Non-pigmented ciliary epithelial cell (primary cell): ENCODE measurements around the gene DHX34.
"Not testable (repeated sequence)": the region's sequence is repeated elsewhere in the genome, so short reads cannot be mapped to it uniquely, and the experiment has no call there.

ENCODE experiments used
- DNase-seq: peaks from one replicate; pipeline ENCODE4 v3.0.0-alpha.2; 2010; ENCODE audit warnings: low read depth

Gene DHX34

DNA sequence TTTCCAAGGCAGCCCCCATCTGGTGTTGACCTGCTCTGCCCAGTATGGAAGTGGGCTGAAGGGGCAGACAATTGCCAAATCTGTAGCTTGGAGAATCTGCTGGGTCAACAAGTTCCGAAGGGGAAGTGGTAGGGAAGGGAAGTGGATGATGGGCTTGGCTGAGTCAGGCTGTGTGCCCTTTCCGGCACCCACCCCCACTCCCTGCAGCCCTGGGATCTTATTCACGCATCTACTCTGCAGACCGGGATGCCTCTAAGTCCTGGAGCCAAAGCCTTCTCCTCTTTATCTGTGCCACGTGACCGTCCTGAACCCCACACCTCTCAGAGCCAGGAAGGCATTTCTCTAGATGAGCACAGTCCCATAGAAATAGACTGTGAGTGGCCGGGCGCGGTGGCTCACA is 24.6 kb upstream of the DHX34 start:
- DNase-seq: no peak

DNA sequence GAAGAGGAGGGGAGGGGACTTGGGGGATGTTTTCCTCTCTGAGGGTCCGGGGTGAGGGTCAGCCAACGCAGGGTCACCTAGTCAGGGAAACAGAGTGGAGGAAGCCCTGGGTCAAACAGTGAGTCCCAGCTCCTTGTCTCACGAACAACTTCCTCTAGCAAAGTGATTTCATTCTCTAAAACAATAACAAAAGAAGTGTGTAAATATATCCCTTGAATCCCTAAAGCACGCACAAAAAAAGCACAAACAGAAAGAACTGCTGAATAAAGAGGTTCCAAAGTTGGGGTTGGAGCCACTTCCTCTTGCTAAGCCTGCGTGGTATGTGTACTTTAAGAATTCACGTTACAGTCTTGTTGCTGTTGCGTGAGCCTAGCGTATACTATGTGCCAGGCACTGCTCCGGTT is 18.6 kb upstream of the DHX34 start:
- DNase-seq: no peak

DNA sequence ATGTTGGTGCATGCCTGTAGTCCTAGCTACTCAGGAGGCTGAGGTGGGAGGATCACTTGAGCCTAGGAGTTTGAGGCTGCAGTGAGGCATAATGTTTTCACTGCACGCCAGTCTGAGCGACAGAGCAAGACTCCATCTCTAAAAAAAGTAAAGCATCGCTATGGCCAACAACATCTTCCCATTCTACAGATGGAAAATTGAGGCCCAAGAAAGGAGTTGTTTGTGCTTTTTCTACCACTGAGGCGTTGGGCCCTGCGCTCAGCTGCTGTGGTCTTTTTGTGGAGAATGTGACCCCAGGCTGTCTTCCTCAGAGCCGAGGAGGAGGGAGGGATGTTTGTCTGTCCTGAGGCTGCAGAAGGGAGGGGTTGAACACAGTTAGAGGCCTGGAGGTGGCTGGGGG is 17.6 kb upstream of the DHX34 start:
- DNase-seq: no peak

DNA sequence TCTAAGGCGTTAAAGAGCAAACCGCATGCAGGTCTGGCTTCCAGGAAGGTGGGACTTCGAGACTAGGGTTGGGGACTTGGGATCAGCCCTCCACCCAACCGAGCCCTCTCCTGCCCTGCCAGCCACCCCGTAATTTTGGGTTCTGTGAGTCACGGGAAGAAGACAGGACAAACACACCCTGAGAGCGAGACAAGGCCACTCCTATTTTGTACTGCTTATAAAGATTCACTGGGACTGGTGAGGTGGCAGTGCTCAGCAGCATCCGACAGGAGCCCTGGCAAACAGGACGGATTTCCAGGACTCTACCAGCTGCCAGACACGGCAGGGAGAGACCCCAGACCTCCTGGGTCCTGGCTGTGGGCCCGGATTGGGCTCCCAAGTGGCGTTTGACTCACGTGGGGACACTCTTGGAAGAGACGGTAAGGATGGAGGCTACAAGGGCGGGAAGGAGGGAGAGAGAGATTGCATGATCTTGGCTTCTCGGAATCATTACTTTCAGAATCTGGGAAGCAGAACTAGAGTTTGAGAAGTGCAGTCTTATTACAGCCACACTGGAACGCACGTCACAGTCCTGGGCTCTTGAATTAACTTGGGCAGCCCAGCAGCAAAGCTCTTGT is 17.1 kb upstream of the DHX34 start, which contains the start of gene C5AR2:
TSS of gene C5AR2 (plus strand) at position 245 of the 617 bp plus-strand sequence. CDS start 8,625 bp downstream, outside the sequence.
- no peak for DNase-seq

DNA sequence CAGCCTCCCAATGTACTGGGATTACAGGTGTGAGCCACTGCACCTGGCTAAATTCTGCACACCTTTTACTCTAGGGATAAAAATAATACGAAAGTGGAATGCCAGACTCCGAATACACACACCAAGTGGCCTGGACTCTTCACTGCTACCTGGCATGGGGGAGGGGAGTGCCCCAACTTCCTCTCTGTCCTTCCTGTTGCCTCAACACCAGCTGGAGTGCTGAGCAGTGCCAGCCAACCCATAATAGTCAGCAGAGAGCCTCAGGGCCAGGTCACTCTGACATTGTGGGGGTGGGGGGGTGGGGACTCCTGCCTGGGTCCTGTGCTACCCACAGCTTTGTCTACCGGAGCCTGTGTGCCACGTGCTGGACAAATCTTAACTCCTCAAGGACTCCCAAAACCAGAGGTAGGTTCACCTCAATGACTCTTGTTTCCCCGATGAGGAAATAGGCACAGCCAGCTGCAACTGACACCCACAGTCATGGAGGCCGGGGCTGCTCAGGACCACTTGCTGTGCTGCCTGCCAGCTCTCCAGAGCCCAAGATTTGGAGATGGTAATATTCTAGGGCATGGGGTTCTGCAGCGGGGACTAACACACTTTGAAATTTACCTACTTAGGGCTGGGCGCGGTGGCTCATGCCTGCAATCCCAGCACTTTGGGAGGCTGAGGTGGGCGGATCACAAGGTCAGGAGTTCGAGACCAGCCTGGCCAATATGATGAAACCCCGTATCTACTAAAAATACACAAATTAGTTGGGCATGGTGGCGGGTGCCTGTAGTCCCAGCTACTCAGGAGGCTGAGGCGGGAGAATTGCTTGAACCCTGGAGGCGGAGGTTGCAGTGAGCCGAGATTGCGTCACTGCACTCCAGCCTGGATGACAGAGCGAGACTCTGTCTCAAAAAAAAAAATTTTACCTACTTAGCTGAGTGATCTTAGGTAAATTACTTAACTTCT is 12.1 kb upstream of the DHX34 start:
- DNase-seq: not testable (repeated sequence)

DNA sequence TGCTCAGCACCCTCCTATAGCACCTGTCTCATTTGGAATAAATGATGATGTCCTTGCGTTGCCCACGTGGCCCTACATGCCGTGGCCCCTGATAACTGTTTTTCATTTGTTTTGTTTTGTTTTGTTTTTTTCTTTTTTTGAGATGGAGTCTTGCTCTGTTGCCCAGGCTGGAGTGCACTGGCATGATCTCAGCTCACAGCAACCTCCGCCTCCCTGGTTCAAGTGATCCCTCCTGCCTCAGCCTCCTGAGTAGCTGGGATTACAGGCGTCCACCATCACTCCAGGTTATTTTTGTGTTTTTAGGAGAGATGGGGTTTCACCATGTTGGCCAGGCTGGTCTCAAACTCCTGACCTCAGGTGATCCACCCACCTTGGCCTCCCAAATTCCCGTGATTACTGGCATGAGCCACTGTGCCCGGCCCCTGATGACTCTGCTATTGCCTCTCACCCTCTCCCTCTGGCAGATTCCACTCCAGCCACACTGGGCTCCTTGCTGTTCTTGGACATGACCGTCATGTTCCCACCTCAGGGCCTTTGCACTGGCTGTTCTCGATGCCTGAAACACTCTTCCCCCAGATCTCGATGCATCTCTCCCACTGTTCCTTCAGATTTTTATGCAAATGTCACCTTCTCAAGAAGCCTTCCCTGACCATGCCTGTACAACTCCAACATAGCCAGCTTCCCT is 9.8 kb upstream of the DHX34 start:
- no peak for DNase-seq

DNA sequence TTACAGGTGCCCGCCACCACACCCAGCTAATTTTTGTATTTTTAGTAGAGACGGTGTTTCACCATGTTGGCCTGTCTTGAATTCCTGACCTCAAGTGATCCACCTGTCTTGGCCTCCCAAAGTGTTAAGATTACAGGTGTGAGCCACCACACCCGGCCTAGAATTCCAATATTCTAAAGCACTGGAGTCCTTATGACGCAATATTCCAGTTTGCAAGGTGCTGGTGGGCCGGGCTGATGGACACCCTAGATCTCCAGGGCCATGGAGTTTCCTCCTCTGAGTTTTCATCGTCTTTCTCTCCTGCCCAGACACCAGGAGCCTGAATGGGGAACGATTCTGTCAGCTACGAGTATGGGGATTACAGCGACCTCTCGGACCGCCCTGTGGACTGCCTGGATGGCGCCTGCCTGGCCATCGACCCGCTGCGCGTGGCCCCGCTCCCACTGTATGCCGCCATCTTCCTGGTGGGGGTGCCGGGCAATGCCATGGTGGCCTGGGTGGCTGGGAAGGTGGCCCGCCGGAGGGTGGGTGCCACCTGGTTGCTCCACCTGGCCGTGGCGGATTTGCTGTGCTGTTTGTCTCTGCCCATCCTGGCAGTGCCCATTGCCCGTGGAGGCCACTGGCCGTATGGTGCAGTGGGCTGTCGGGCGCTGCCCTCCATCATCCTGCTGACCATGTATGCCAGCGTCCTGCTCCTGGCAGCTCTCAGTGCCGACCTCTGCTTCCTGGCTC is 8.5 kb upstream of the DHX34 start:
- DNase-seq: no peak

DNA sequence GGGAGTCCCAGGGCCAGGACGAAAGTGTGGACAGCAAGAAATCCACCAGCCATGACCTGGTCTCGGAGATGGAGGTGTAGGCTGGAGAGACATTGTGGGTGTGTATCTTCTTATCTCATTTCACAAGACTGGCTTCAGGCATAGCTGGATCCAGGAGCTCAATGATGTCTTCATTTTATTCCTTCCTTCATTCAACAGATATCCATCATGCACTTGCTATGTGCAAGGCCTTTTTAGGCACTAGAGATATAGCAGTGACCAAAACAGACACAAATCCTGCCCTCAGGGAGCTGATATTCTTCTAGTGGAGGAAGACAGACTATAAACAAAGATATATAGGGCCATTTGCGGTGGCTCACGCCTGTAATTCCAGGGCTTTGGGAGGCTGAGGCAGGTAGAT is 7.4 kb upstream of the DHX34 start:
- DNase-seq: no peak

DNA sequence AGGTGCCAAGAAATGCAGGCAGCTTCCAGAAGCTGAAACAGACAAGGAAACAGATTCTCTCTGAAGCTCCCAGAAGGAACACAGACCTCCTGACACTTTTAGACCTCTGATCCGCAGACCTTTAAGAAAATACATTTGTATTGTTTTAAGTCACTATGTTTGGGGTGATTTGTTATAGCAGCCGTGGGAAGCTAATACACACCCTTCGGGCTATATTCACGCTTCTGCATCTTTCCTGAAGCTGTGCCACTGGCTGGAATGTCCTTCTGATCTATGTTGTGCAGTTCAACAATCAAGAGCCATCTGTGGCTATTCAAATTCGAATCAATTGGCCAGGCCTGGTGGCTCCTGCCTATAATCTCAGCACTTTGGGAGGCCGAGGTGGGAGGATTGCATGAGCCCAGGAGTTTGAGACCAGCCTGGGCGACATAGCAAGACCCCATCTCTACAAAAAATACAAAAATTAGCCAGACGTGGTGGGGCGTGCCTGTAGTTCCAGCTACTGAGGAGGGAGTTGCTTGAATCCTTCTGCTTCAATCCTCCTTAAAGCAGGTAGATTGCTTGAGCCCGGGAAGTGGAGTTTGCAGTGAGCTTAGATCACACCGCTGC is 5.8 kb upstream of the DHX34 start:
- DNase-seq: no peak

DNA sequence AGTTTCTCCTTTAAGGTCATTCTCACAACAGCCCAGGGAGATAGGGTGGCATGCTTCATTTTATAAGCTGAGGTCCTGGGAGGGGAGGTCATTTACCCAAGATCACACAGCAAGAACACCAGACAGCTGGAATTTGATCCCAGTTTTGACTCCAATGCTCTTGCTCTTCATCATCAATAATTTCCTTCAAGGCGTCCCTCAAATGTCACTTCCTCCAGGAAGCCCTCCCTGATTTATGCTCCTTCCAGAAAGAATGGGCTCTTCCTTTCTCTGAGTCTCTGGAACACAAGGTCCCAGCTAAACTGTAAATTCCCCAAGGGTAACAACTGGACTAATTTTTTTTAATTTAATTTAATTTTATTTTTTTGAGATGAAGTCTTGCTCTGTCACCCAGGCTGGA is 4.7 kb upstream of the DHX34 start:
- DNase-seq: no peak

DNA sequence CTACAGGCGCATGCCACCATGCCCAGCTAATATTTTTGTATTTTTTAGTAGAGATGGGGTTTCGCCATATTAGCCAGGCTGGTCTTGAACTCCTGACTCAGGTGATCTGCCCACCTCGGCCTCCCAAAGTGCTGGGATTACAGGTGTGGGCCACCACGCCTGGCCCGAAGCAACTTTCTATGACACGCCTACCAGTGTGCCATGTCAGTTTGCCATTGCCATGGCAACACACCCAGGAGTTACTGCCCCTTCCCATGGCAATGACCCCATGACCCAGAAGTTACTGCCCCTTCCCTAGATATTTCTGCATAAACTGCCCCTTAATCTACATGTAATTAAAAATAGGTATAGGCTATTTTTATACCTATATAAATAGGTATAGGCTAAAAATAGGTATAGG is 3.1 kb upstream of the DHX34 start:
- DNase-seq: not testable (repeated sequence)

DNA sequence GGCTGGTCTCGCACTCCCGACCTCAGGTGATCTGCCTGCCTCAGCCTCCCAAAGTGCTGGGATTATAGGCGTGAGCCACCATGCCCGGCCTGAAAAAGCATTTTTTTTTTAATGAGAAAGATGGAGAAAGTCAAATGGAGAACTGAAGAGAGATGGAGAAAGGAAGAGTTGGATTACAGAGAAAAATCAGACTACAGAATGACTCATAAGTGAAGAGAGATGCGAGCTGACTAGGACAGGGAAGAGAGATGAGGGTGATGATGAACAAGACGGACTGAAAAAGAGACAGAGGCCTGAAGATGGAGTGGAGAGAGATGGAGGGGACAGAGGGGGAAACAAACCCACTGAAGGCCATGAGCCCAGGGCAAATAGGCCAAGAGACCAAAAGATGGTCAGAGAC is 1.5 kb downstream of the DHX34 start:
- no peak for DNase-seq

DNA sequence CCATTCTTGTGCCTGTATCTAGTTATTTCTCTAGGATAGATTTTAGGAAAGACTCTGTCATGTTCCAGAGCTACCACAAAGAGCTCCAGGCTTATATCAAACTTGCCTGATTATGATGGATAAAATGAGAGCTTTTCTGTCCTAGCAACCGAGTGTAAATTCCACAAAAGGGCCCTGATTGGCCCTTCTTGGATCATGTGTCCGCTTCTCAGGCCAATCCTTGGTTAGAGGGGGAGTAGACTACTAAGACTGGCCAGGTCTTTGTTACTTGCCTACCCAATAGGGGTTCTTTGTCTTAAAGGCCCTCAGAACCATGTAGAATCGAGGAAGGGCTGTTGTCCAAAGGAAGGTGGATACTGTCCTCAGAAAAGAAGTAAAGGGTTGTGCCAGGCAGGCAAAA is 2.4 kb downstream of the DHX34 start:
- no peak for DNase-seq

DNA sequence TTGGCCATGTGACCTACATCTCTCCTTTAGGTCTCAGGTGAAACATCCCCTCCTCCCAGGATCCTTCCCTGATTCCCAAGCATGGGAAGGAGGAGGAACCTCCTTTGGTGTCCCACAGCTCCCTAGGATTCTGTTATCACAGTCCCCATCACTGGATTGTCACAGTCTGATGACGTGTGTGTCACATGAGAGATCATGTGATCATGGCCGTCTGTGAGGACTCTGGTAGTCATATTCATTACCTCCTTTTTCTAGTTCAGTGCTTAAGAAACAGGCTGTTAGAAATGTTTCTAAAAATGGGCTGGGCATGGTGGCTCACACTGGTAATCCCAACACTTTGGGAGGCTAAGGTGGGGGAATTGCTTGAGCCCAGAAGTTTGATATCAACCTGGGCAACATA is 3.0 kb downstream of the DHX34 start:
- no peak for DNase-seq

DNA sequence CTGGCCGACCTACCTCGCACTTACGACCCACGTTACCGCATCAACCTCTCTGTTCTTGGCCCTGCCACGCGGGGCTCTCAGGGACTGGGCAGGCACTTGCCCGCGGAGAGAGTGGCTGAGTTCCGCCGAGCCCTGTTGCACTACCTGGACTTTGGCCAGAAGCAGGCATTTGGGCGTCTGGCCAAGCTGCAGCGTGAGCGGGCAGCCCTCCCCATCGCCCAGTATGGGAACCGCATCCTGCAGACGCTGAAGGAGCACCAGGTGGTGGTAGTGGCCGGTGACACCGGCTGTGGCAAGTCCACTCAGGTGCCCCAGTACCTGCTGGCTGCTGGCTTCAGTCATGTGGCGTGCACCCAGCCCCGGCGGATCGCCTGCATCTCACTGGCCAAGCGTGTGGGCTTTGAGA is 4.2 kb downstream of the DHX34 start:
- DNase-seq: no peak

DNA sequence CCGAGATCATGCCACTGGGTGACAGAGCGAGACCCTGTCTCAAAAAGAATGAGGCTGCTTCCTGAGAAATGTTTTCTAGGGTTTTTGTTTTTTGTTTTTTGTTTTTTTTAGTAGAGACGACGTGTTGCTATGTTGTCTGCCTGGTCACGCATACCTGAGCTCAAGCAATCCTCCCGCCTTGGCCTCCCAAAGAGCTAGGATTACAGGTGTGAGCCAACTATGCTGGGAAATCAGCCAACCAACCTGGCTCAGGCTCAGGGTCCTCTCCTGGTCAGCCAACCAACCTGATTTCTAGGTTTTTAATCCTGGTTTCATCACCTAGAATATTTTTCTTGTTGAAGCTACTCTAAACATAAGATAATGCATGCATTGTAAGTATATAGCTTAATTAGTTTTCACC is 7.8 kb downstream of the DHX34 start:
- no peak for DNase-seq

DNA sequence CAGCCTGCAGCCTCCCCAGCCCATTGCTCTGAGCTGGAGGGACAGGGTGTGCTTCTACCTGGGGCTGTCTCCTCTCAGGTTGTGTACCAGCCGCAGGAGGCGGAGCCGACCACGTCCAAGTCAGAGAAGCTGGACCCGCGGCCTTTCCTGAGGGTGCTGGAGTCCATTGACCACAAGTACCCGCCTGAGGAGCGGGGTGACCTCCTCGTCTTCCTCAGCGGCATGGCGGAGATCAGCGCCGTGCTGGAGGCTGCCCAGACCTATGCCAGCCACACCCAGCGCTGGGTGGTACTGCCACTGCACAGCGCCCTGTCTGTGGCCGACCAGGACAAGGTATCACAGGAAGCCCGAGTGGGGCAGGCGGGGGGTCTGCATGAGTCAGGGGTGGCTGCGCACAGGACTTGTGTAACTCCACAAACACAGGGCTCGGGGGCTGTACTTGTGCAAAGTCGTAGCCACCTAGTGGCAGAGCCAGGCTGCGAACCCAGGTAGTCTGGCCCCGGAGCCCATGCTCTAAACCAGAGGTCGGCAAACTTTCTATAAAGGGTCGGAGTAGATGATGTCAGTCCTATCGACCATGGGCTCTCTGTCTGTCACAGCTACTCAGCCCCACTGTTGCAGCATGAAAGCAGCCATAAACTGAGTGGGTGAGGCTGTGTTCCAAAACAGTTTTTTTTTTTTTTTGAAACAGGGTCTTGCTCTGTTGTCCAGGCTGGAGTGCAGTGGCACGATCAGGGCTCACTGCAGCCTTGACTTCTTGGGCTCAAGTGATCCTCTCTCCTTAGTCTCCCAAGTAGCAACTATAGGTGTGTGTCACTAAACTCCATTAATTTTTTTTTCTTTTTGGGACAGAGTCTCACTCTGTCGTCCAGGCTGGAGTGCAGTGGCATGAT is 8.9 kb downstream of the DHX34 start:
- DNase-seq: no peak

DNA sequence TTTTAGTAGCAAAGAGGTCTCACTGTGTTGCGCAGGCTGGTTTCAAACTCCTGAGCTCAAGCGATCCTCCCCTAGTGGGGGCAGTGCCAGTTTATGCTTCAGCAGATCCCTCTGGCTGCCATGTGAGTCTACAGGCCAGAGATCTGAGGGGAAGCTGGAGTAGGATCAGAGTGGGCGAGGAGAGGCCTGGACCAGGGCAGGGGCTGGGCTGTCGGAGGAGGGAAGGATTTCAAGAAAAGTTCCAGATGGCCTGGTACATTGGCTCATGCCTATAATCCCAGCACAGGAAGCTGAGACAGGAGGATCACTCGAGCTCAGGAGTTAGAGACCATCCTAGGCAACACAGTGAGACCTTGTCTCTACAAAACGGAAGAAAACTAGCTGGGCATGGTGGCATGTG is 9.8 kb downstream of the DHX34 start:
- DNase-seq: no peak

DNA sequence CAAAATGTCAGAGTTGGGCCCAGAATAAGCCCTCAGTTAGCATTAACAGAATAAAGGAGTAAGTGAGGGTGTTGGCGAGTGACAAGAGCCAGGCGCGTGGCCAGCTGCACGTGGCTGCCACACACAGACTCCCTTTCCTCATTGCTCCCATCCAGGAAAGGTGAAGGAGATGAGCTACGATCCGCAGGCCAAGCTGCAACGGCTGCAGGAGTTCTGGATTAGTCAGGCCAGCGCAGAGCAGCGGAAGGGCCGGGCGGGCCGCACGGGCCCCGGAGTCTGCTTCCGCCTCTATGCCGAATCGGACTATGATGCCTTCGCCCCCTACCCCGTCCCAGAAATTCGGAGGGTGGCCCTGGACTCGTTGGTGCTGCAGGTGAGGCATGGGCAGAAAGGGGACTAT is 13.2 kb downstream of the DHX34 start:
- no peak for DNase-seq

DNA sequence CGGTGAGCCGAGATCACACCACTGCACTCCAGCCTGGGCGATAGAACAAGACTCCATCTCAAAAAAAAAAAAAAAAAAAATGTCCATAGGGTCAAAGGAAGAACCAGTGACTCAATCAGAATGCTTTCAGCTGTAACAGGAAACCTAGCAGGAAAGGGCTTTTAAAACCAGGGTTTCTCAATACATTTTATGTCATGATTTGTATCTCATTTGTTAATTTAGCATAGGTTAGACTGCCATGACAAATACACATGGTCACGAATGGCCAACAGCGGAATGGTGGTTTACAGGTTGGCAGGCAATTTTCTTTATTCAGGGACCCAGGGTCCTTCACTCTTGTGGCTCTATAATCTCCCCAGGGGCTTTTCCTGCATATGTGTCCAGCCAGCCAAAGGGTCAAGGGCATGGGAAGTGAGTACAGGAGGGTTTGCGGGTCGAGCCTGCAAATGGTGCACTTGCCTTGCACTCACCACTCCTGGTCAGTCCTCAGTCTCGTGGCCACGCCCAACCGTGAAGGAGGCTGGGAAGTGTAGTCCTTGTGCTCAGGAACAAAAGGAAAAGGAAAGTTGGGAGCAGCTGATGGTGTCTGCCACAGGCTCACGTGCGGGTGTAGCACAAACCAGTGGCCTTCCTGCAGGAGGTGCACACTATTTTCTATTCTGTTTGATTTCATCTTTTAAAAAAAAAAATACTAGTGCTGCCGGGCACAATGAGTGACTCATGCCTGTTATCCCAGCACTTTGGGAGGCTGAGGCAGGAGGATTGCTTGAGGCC is 14.8 kb downstream of the DHX34 start:
- DNase-seq: no peak
